Measurements from ENCODE around the gene ARHGEF17. TPM values are rescaled to one million over a fixed set of nuclear protein-coding genes. Genes with fewer than 3 reads are reported as not detected.

Gene ARHGEF17
- total RNA-seq, 1 experiment from 2014 or later = 6.6 TPM

- Histone ChIP-seq H3K36me3 (replicated peaks; ENCODE audit: control insufficient read depth, insufficient read depth, low read length) (peaks cover 2% of the 10 kb centered on the region), H3K4me3 (ENCODE audit: insufficient read depth, low read depth, low read length) (no peak overlapping the region), H3K27me3 (ENCODE audit: control insufficient read depth, insufficient read depth, low read length) (peaks cover 1% of the 10 kb centered on the region; the same call in 1 of the 2 replicates)
- DNase-seq = no peak
Observed at GRCh38 chr11:73366265-73366610, 58.2 kb downstream of the ARHGEF17 start.

GRCh38 chr11:73366953-73367352, 58.9 kb downstream of the ARHGEF17 start:
- H3K36me3 ChIP-seq (replicated peaks; ENCODE audit: control insufficient read depth, insufficient read depth, low read length) = peaks cover 2% of the 10 kb centered on the region
- no peak for DNase-seq
- H3K4me3 ChIP-seq (ENCODE audit: insufficient read depth, low read depth, low read length) = no peak overlapping the region
- peaks cover 1% of the 10 kb centered on the region; the same call in 1 of the 2 replicates for H3K27me3 ChIP-seq (ENCODE audit: control insufficient read depth, insufficient read depth, low read length)

- H3K36me3 ChIP-seq (replicated peaks; ENCODE audit: control insufficient read depth, insufficient read depth, low read length) = peaks cover 2% of the 10 kb centered on the region
- DNase-seq = no peak
- no peak overlapping the region for H3K4me3 ChIP-seq (ENCODE audit: insufficient read depth, low read depth, low read length)
- peaks cover under 1% of the 10 kb centered on the region; the same call in 1 of the 2 replicates for H3K27me3 ChIP-seq (ENCODE audit: control insufficient read depth, insufficient read depth, low read length)
Observed at GRCh38 chr11:73367482-73368024, 59.5 kb downstream of the ARHGEF17 start.

- H3K36me3 ChIP-seq (replicated peaks; ENCODE audit: control insufficient read depth, insufficient read depth, low read length) = no peaks in the 10 kb centered on the region
- no peak overlapping the region for H3K4me3 ChIP-seq (ENCODE audit: insufficient read depth, low read depth, low read length)
- peak; percentile 88 for DNase-seq
- peaks cover 3% of the 10 kb centered on the region for H3K27me3 ChIP-seq (ENCODE audit: control insufficient read depth, insufficient read depth, low read length)
Observed at GRCh38 chr11:73372375-73372993, 64.4 kb downstream of the ARHGEF17 start.

- Histone ChIP-seq H3K27me3 (ENCODE audit: control insufficient read depth, insufficient read depth, low read length) (peaks cover 3% of the 10 kb centered on the region), H3K36me3 (replicated peaks; ENCODE audit: control insufficient read depth, insufficient read depth, low read length) (no peaks in the 10 kb centered on the region), H3K4me3 (ENCODE audit: insufficient read depth, low read depth, low read length) (no peak overlapping the region)
- DNase-seq = no peak
Observed at GRCh38 chr11:73374151-73374550, 66.1 kb downstream of the ARHGEF17 start.

- Histone ChIP-seq H3K36me3 (replicated peaks; ENCODE audit: control insufficient read depth, insufficient read depth, low read length) (no peaks in the 10 kb centered on the region), H3K4me3 (ENCODE audit: insufficient read depth, low read depth, low read length) (no peak overlapping the region), H3K27me3 (ENCODE audit: control insufficient read depth, insufficient read depth, low read length) (peaks cover 3% of the 10 kb centered on the region)
- DNase-seq = no peak
Observed at GRCh38 chr11:73375830-73376159, 67.7 kb downstream of the ARHGEF17 start.

GRCh38 chr11:73376160-73376802, 68.2 kb downstream of the ARHGEF17 start, which contains the start of gene RELT:
Gene RELT (plus strand): TSS chr11:73376399. CDS start chr11:73389137, 12,738 bp downstream.
- H3K27me3 ChIP-seq (ENCODE audit: control insufficient read depth, insufficient read depth, low read length) = peaks cover 3% of the 10 kb centered on the region
- peak; percentile 100 for DNase-seq
- peak within 1 kb of the TSS; percentile 87 for H3K4me3 ChIP-seq (ENCODE audit: insufficient read depth, low read depth, low read length)
- no peaks in the 10 kb centered on the region for H3K36me3 ChIP-seq (replicated peaks; ENCODE audit: control insufficient read depth, insufficient read depth, low read length)

- Histone ChIP-seq H3K36me3 (replicated peaks; ENCODE audit: control insufficient read depth, insufficient read depth, low read length) (no peaks in the 10 kb centered on the region), H3K4me3 (ENCODE audit: insufficient read depth, low read depth, low read length) (peak overlapping the region; percentile 87), H3K27me3 (ENCODE audit: control insufficient read depth, insufficient read depth, low read length) (peaks cover 3% of the 10 kb centered on the region)
- DNase-seq = peak; percentile 80
Observed at GRCh38 chr11:73376803-73377629, 68.9 kb downstream of the ARHGEF17 start.

GRCh38 chr11:73379189-73379880, 71.3 kb downstream of the ARHGEF17 start:
- H3K36me3 ChIP-seq (replicated peaks; ENCODE audit: control insufficient read depth, insufficient read depth, low read length) = no peaks in the 10 kb centered on the region
- no peak for DNase-seq
- no peak overlapping the region for H3K4me3 ChIP-seq (ENCODE audit: insufficient read depth, low read depth, low read length)

GRCh38 chr11:73380331-73380730, 72.3 kb downstream of the ARHGEF17 start:
- H3K4me3 ChIP-seq (ENCODE audit: insufficient read depth, low read depth, low read length) = no peak overlapping the region
- DNase-seq = no peak
- H3K36me3 ChIP-seq (replicated peaks; ENCODE audit: control insufficient read depth, insufficient read depth, low read length) = no peaks in the 10 kb centered on the region
- H3K27me3 ChIP-seq (ENCODE audit: control insufficient read depth, insufficient read depth, low read length) = peaks cover 3% of the 10 kb centered on the region

More at GRCh38 chr11:73379189-73379880, 71.3 kb downstream of the ARHGEF17 start:
- peaks cover 3% of the 10 kb centered on the region for H3K27me3 ChIP-seq (ENCODE audit: control insufficient read depth, insufficient read depth, low read length)

GRCh38 chr11:73380897-73381410, 72.9 kb downstream of the ARHGEF17 start:
- no peak overlapping the region for H3K4me3 ChIP-seq (ENCODE audit: insufficient read depth, low read depth, low read length)
- no peaks in the 10 kb centered on the region for H3K36me3 ChIP-seq (replicated peaks; ENCODE audit: control insufficient read depth, insufficient read depth, low read length)
- no peak for DNase-seq
- peaks cover 3% of the 10 kb centered on the region for H3K27me3 ChIP-seq (ENCODE audit: control insufficient read depth, insufficient read depth, low read length)

- Histone ChIP-seq H3K4me3 (ENCODE audit: insufficient read depth, low read depth, low read length) (no peak overlapping the region), H3K36me3 (replicated peaks; ENCODE audit: control insufficient read depth, insufficient read depth, low read length) (no peaks in the 10 kb centered on the region), H3K27me3 (ENCODE audit: control insufficient read depth, insufficient read depth, low read length) (peaks cover 3% of the 10 kb centered on the region)
- no peak for DNase-seq
Observed at GRCh38 chr11:73381589-73381988, 73.5 kb downstream of the ARHGEF17 start.

- no peak for DNase-seq
- Histone ChIP-seq H3K36me3 (replicated peaks; ENCODE audit: control insufficient read depth, insufficient read depth, low read length) (no peaks in the 10 kb centered on the region), H3K4me3 (ENCODE audit: insufficient read depth, low read depth, low read length) (no peak overlapping the region), H3K27me3 (ENCODE audit: control insufficient read depth, insufficient read depth, low read length) (peaks cover under 1% of the 10 kb centered on the region; the same call in 1 of the 2 replicates)
Observed at GRCh38 chr11:73382183-73382582, 74.1 kb downstream of the ARHGEF17 start.

GRCh38 chr11:73382747-73383146, 74.7 kb downstream of the ARHGEF17 start:
- Histone ChIP-seq H3K27me3 (ENCODE audit: control insufficient read depth, insufficient read depth, low read length) (no peaks in the 10 kb centered on the region), H3K4me3 (ENCODE audit: insufficient read depth, low read depth, low read length) (no peak overlapping the region)

More at GRCh38 chr11:73382747-73383146, 74.7 kb downstream of the ARHGEF17 start:
- DNase-seq = no peak
- no peaks in the 10 kb centered on the region for H3K36me3 ChIP-seq (replicated peaks; ENCODE audit: control insufficient read depth, insufficient read depth, low read length)
